ENCODE data around the gene PNKP. TPM values are rescaled to one million over a fixed set of nuclear protein-coding genes. Genes with fewer than 3 reads are reported as not detected.
A peak's percentile ranks its signal among the peaks of the same experiment; 100 is the strongest.

The PNKP gene
- total and polyA plus RNA-seq, 4 donors, result 23.7 to 93.0 (median 70.8) TPM

DNA sequence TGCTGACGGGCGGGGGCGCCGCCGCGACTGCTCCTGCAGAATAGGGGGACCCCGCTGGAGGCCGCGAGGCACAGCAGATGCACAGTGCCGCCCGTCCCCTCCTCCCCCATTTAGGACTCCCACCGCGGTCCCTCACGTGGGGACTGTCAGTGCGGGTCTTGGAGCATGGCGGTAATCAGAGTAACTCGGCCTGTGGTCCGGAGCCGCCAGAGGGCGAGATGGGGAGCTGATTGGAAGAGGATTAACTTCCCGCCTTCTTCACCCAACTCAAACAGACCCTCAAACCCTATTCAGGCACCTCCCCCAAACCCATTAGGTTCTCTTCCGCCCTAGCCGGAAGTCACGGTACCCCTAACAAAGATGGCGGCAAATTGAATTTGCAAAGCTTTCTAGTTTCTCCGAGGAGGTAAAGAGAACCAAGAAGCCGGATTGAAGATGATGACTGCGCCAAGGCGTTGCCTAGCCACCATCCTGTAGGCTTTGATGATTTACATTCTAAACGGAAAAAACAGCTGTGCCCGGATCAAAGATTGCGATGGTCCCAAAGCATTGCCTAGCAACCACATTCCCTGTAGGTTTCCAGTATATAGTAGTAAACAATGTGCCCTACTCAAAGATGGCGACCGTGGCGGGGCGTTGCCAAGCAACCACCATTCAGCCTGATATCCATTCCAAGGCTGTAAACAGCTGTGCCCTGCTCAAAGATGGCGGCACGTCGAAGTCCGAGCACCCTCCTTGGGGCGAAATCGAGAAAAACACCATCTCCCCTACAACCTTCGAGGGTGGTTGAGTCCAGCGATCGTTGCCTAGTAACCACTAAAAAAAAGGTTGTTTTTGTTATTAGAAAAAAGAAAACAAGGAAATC is 54.1 kb downstream of the PNKP start, which contains the start of gene FUZ:
TSS of gene FUZ (minus strand) at position 296 of the 865 bp plus-strand sequence. CDS start at position 110, 186 bp downstream.
- Histone ChIP-seq H3K4me1 (ENCODE audit: control insufficient read depth in 1 of 2, insufficient read depth in 2 of 2, low read length in 2 of 2) (no peaks in the 10 kb centered on the region), H3K9me3 (ENCODE audit: control insufficient read depth, low read length) (no peaks in the 10 kb centered on the region), H3K4me3 (ENCODE audit: low read length in 2 of 2) (peak within 1 kb of the TSS; percentile 47 to 84), H3K27ac (ENCODE audit: low read depth in 1 of 2, low read length in 2 of 2) (peak within 1 kb of the TSS in 1 of 2 donors; percentile 69), H3K36me3 (ENCODE audit: control insufficient read depth in 1 of 2, insufficient read depth in 2 of 2, low read length in 1 of 2) (no peaks in the 10 kb centered on the region), H3K27me3 (ENCODE audit: control insufficient read depth in 1 of 2, insufficient read depth in 2 of 2, low read length in 1 of 2) (no peaks in the 10 kb centered on the region)
- DNase-seq (peak; percentile 97 to 98), ATAC-seq (ENCODE audit: low FRiP score) (peak; percentile 90)
- 0% methylated on average over 45 of the region's 45 CpGs for WGBS, 2 donors
- intact Hi-C loops (cut with DNase I), result loop anchor here in 1 of 2 donors (5.0 kb wide), 1 partner anchor 54 kb away; the partner anchor contains the start of gene PNKP

GRCh38 chr19:49812452-49812996 is 54.9 kb downstream of the PNKP start:
- Histone ChIP-seq H3K36me3 (ENCODE audit: control insufficient read depth in 1 of 2, insufficient read depth in 2 of 2, low read length in 1 of 2) (no peaks in the 10 kb centered on the region), H3K9me3 (ENCODE audit: control insufficient read depth, low read length) (no peaks in the 10 kb centered on the region), H3K4me1 (ENCODE audit: control insufficient read depth in 1 of 2, insufficient read depth in 2 of 2, low read length in 2 of 2) (no peaks in the 10 kb centered on the region), H3K4me3 (ENCODE audit: low read length in 2 of 2) (peak overlapping the region; percentile 47 to 84), H3K27ac (ENCODE audit: low read depth in 1 of 2, low read length in 2 of 2) (peak overlapping the region in 1 of 2 donors; percentile 69), H3K27me3 (ENCODE audit: control insufficient read depth in 1 of 2, insufficient read depth in 2 of 2, low read length in 1 of 2) (no peaks in the 10 kb centered on the region)
- ATAC-seq (ENCODE audit: low FRiP score), result no peak
- intact Hi-C loops (cut with DNase I), result loop anchor here in 1 of 2 donors (5.0 kb wide), 1 partner anchor 55 kb away; the partner anchor contains the start of gene PNKP
- no peak for DNase-seq
- 43 to 45% methylated on average over 11 of the region's 11 CpGs for WGBS, 2 donors

GRCh38 chr19:49811328-49811727 is 56.0 kb downstream of the PNKP start:
- ATAC-seq (ENCODE audit: low FRiP score) (no peak), DNase-seq (no peak)
- intact Hi-C loops (cut with DNase I), result loop anchor here in 1 of 2 donors (5.0 kb wide), 1 partner anchor 56 kb away; the partner anchor contains the start of gene PNKP
- WGBS, 2 donors, result 93 to 94% methylated on average over 6 of the region's 6 CpGs
- no peaks in the 10 kb centered on the region for H3K27me3 ChIP-seq (ENCODE audit: control insufficient read depth in 1 of 2, insufficient read depth in 2 of 2, low read length in 1 of 2)
- no peak overlapping the region for H3K4me3 ChIP-seq (ENCODE audit: low read length in 2 of 2)
- H3K4me1 ChIP-seq (ENCODE audit: control insufficient read depth in 1 of 2, insufficient read depth in 2 of 2, low read length in 2 of 2), result no peaks in the 10 kb centered on the region
- no peaks in the 10 kb centered on the region for H3K9me3 ChIP-seq (ENCODE audit: control insufficient read depth, low read length)
- H3K27ac ChIP-seq (ENCODE audit: low read depth in 1 of 2, low read length in 2 of 2), result no peak overlapping the region
- peaks cover 0 to 2% of the 10 kb centered on the region in 2 donors for H3K36me3 ChIP-seq (ENCODE audit: control insufficient read depth in 1 of 2, insufficient read depth in 2 of 2, low read length in 1 of 2)

Small RNAs within 50 kb of the gene (microRNA-seq; reads per million reads assigned to microRNA genes)
- 0.99 to 1.8 reads per million in 2 donors for gene MIR4749
- 0 to 1.2 reads per million in 2 donors for gene MIR4750
- 0 reads per million in 2 donors for gene MIR6800

Other genes starting within 250 kb of the PNKP start
- gene RRAS, start 227.4 kb downstream of the PNKP start, total RNA-seq, result 100 to 1,000 TPM; 139 to 167 TPM
- gene RRAS, start 227.4 kb downstream of the PNKP start, polyA plus RNA-seq, result 100 to 1,000 TPM; 320 to 407 TPM
- 10 to 100 TPM; 53.0 to 54.5 TPM for gene SCAF1, start 225.4 kb downstream of the PNKP start, total RNA-seq
- 10 to 100 TPM; 10.1 to 19.0 TPM for gene SCAF1, start 225.4 kb downstream of the PNKP start, polyA plus RNA-seq
- 10 to 100 TPM; 53.7 to 82.7 TPM for gene IRF3, start 201.7 kb downstream of the PNKP start, total RNA-seq
- 100 to 1,000 TPM in 1 of 2 donors, 10 to 100 TPM in 1; 37.8 to 278 TPM for gene IRF3, start 201.7 kb downstream of the PNKP start, polyA plus RNA-seq
- 10 to 100 TPM in 1 of 2 donors, 1 to 10 TPM in 1; 9.9 to 14.0 TPM for gene BCL2L12, start 201.6 kb downstream of the PNKP start, total RNA-seq
- gene BCL2L12, start 201.6 kb downstream of the PNKP start, polyA plus RNA-seq, result 10 to 100 TPM in 1 of 2 donors, 1 to 10 TPM in 1; 5.8 to 16.4 TPM
- gene PRMT1, start 190.3 kb downstream of the PNKP start, total RNA-seq, result 10 to 100 TPM; 76.5 to 88.3 TPM
- gene PRMT1, start 190.3 kb downstream of the PNKP start, polyA plus RNA-seq, result 100 to 1,000 TPM in 1 of 2 donors, 10 to 100 TPM in 1; 68.5 to 110 TPM
- 1 to 10 TPM in 1 of 2 donors, under 1 TPM in 1; 0.94 to 4.8 TPM for gene ADM5, start 178.0 kb downstream of the PNKP start, total RNA-seq
- gene ADM5, start 178.0 kb downstream of the PNKP start, polyA plus RNA-seq, result under 1 TPM; 0.13 to 0.63 TPM
- 10 to 100 TPM in 1 of 2 donors, 1 to 10 TPM in 1; 6.5 to 24.4 TPM for gene CPT1C, start 176.5 kb downstream of the PNKP start, total RNA-seq
- gene CPT1C, start 176.5 kb downstream of the PNKP start, polyA plus RNA-seq, result 1 to 10 TPM; 1.9 to 5.7 TPM
- 1 to 10 TPM in 1 of 2 donors, under 1 TPM in 1; 0.42 to 2.6 TPM for gene TSKS, start 104.3 kb downstream of the PNKP start, total RNA-seq
- under 1 TPM in 1 of 2 donors, not detected in 1; 0.38 TPM for gene TSKS, start 104.3 kb downstream of the PNKP start, polyA plus RNA-seq
- gene AP2A1, start 100.6 kb downstream of the PNKP start, total RNA-seq, result 10 to 100 TPM; 71.3 to 77.5 TPM
- gene AP2A1, start 100.6 kb downstream of the PNKP start, polyA plus RNA-seq, result 10 to 100 TPM; 19.9 to 63.1 TPM
- gene FUZ, start 54.3 kb downstream of the PNKP start, total RNA-seq, result 10 to 100 TPM in 1 of 2 donors, 1 to 10 TPM in 1; 9.3 to 18.1 TPM
- gene FUZ, start 54.3 kb downstream of the PNKP start, polyA plus RNA-seq, result 10 to 100 TPM; 11.5 to 27.8 TPM
- gene MED25, start 49.3 kb downstream of the PNKP start, total RNA-seq, result 10 to 100 TPM; 27.2 to 40.3 TPM
- 10 to 100 TPM; 18.3 to 52.8 TPM for gene MED25, start 49.3 kb downstream of the PNKP start, polyA plus RNA-seq
- 100 to 1,000 TPM; 103 to 133 TPM for gene PTOV1, start 16.4 kb downstream of the PNKP start, total RNA-seq
- 100 to 1,000 TPM in 1 of 2 donors, 10 to 100 TPM in 1; 50.0 to 142 TPM for gene PTOV1, start 16.4 kb downstream of the PNKP start, polyA plus RNA-seq
- 10 to 100 TPM; 27.5 to 27.8 TPM for gene AKT1S1, start 9.8 kb upstream of the PNKP start, total RNA-seq
- gene AKT1S1, start 9.8 kb upstream of the PNKP start, polyA plus RNA-seq, result 10 to 100 TPM; 24.4 to 44.6 TPM
- gene TBC1D17, start 10.1 kb upstream of the PNKP start, total RNA-seq, result 10 to 100 TPM; 41.1 to 52.4 TPM
- 100 to 1,000 TPM in 1 of 2 donors, 10 to 100 TPM in 1; 22.7 to 102 TPM for gene TBC1D17, start 10.1 kb upstream of the PNKP start, polyA plus RNA-seq
- 1 to 10 TPM in 1 of 2 donors, under 1 TPM in 1; 0.84 to 7.2 TPM for gene IL4I1, start 29.3 kb upstream of the PNKP start, total RNA-seq
- gene IL4I1, start 29.3 kb upstream of the PNKP start, polyA plus RNA-seq, result under 1 TPM in 1 of 2 donors, not detected in 1; 0.50 TPM
- gene ATF5, start 61.6 kb upstream of the PNKP start, total RNA-seq, result 10 to 100 TPM; 13.8 to 43.3 TPM
- 10 to 100 TPM; 11.6 to 24.0 TPM for gene ATF5, start 61.6 kb upstream of the PNKP start, polyA plus RNA-seq
- gene NUP62, start 61.9 kb upstream of the PNKP start, total RNA-seq, result 10 to 100 TPM; 27.7 to 39.8 TPM
- 10 to 100 TPM; 13.3 to 17.3 TPM for gene NUP62, start 61.9 kb upstream of the PNKP start, polyA plus RNA-seq
- gene SIGLEC11, start 93.6 kb upstream of the PNKP start, total RNA-seq, result 1 to 10 TPM; 1.8 to 3.1 TPM
- gene SIGLEC11, start 93.6 kb upstream of the PNKP start, polyA plus RNA-seq, result 1 to 10 TPM in 1 of 2 donors, under 1 TPM in 1; 0.82 to 1.4 TPM
- 10 to 100 TPM; 36.7 to 40.5 TPM for gene VRK3, start 157.8 kb upstream of the PNKP start, total RNA-seq
- 10 to 100 TPM; 23.7 to 27.0 TPM for gene VRK3, start 157.8 kb upstream of the PNKP start, polyA plus RNA-seq
- gene ZNF473, start 158.4 kb upstream of the PNKP start, total RNA-seq, result 1 to 10 TPM; 8.0 to 9.5 TPM
- 1 to 10 TPM in 1 of 2 donors, under 1 TPM in 1; 0.75 to 2.3 TPM for gene ZNF473, start 158.4 kb upstream of the PNKP start, polyA plus RNA-seq

Measured in aorta (tissue), 5 donors.